H1 (cell line): ENCODE data around the gene CBL. TPM values are rescaled to one million over a fixed set of nuclear protein-coding genes. Genes with fewer than 3 reads are reported as not detected.

ENCODE experiments used
- CTCF ChIA-PET: fragments of 300-600 bp; sonication (Branson Sonifier 250); formaldehyde crosslinking; loops from one replicate; lab custom pipeline; 2021; ENCODE audit not compliant: partially characterized antibody; lab: Charles Lee
- POLR2A ChIA-PET: fragments of 300-600 bp; sonication (Branson Sonifier 250); formaldehyde crosslinking; loops from one replicate; lab custom pipeline; 2021; ENCODE audit warnings: inconsistent platforms; ENCODE audit not compliant: partially characterized antibody; lab: Charles Lee
- DNase-seq, 2 experiments: peaks; one replicate each; pipeline versions ENCODE4 v3.0.0 to v3.0.0-alpha.2; 2010 to 2022; ENCODE audit warnings: low spot score in 2 of 2, low read depth in 1 of 2, mixed read lengths in 1 of 2
- FAIRE-seq: peaks from 2 replicates; lab custom pipeline; 2011; peaks lifted over from hg19 to GRCh38; lab: Jason Lieb, UNC
- H2AFZ ChIP-seq: 2 replicates; pipeline ENCODE4 v1.8.1; 2012; ENCODE audit warnings: low read length, inconsistent platforms
- H2AK5ac ChIP-seq: 2 replicates; pipeline ENCODE4 v1.6.1; 2013; ENCODE audit warnings: low read depth, low read length
- H2BK120ac ChIP-seq: replicated peaks from 2 replicates; pipeline ENCODE3; 2013; ENCODE audit warnings: low read depth, low read length, inconsistent platforms
- H2BK12ac ChIP-seq: 2 replicates; pipeline ENCODE4 v1.6.1; 2013; ENCODE audit warnings: low read depth, low read length
- H2BK15ac ChIP-seq: 2 replicates; pipeline ENCODE4 v1.6.1; 2013; ENCODE audit warnings: low read length
- H2BK20ac ChIP-seq: 2 replicates; pipeline ENCODE4 v1.6.1; 2013; ENCODE audit warnings: low read length
- H2BK5ac ChIP-seq: 2 replicates; pipeline ENCODE4 v1.6.1; 2013; ENCODE audit warnings: low read depth, low read length
- H3K14ac ChIP-seq: 2 replicates; pipeline ENCODE4 v1.6.1; 2013; ENCODE audit warnings: inconsistent platforms; ENCODE audit not compliant: insufficient read length
- H3K18ac ChIP-seq: 2 replicates; pipeline ENCODE4 v1.6.1; 2013; ENCODE audit warnings: low read length; ENCODE audit errors: extremely low read depth
- H3K23ac ChIP-seq: 2 replicates; pipeline ENCODE4 v1.6.1; 2013; ENCODE audit warnings: inconsistent platforms; ENCODE audit not compliant: insufficient read length
- H3K23me2 ChIP-seq: 2 replicates; pipeline ENCODE4 v1.6.1; 2013; ENCODE audit warnings: low read depth, low read length
- H3K27ac ChIP-seq: 2 replicates; pipeline ENCODE4 v1.6.1; 2011; ENCODE audit warnings: low read depth, low read length, inconsistent platforms
- H3K27me3 ChIP-seq, 4 experiments: replicated peaks in 1 of 4; 1 replicate in 1 of 4; 2 replicates in 3 of 4; pipeline versions ENCODE4 v1.6.1 to v1.8.1; 2011 to 2013; ENCODE audit warnings: low read length in 3 of 4, mild to moderate bottlenecking in 3 of 4, inconsistent platforms in 2 of 4, mixed read lengths in 2 of 4, moderate library complexity in 1 of 4; ENCODE audit not compliant: control insufficient read depth in 3 of 4, insufficient read depth in 3 of 4; ENCODE audit errors: extremely low read depth in 1 of 4
- H3K36me3 ChIP-seq, 4 experiments: 2 replicates each; pipeline versions ENCODE4 v1.6.1 to v1.8.1; 2011 to 2013; ENCODE audit warnings: mild to moderate bottlenecking in 4 of 4, low read length in 3 of 4, moderate library complexity in 2 of 4, control low read depth in 1 of 4, inconsistent platforms in 1 of 4; ENCODE audit not compliant: insufficient read depth in 4 of 4, control insufficient read depth in 2 of 4
- H3K4ac ChIP-seq: replicated peaks from 2 replicates; pipeline ENCODE3; 2013; ENCODE audit warnings: low read length, low read depth, mixed read lengths, inconsistent platforms; ENCODE audit not compliant: insufficient read length
- H3K4me1 ChIP-seq, 4 experiments: replicated peaks in 1 of 4; 1 replicate in 1 of 4; 2 replicates in 3 of 4; pipeline versions ENCODE4 v1.6.1 to v1.8.1; 2011 to 2013; ENCODE audit warnings: low read length in 3 of 4, inconsistent platforms in 2 of 4, mixed read lengths in 1 of 4; ENCODE audit not compliant: insufficient read depth in 4 of 4, control insufficient read depth in 3 of 4
- H3K4me2 ChIP-seq, 2 experiments: 2 replicates each; pipeline versions ENCODE4 v1.6.1 to v1.8.1; 2011 to 2013; ENCODE audit warnings: low read depth in 2 of 2, low read length in 2 of 2, control low read depth in 1 of 2, inconsistent platforms in 1 of 2, mild to moderate bottlenecking in 1 of 2; ENCODE audit not compliant: insufficient read depth in 1 of 2
- H3K4me3 ChIP-seq, 4 experiments: fragments of 200-600, 300-600 bp in 1 of 4; sonication (generic), shearing (Covaris generic), sonication (Bioruptor Twin) in 1 of 4; 2 replicates each; pipeline versions ENCODE4 v1.5.1 to v1.8.1; 2011 to 2016; ENCODE audit warnings: low read length in 4 of 4, low read depth in 3 of 4, control low read depth in 2 of 4, inconsistent platforms in 2 of 4, mild to moderate bottlenecking in 2 of 4, mixed read lengths in 1 of 4, moderate library complexity in 1 of 4; ENCODE audit not compliant: insufficient read depth in 2 of 4; ENCODE audit errors: extremely low read depth in 1 of 4
- H3K56ac ChIP-seq: replicated peaks from 2 replicates; pipeline ENCODE3; 2013; ENCODE audit warnings: low read depth, mild to moderate bottlenecking, mixed read lengths, low read length, inconsistent platforms; ENCODE audit not compliant: insufficient read length
- H3K79me1 ChIP-seq: 2 replicates; pipeline ENCODE4 v1.6.1; 2013; ENCODE audit warnings: low read depth, low read length, control low read depth
- H3K79me2 ChIP-seq, 2 experiments: 2 replicates each; pipeline versions ENCODE4 v1.6.1 to v1.8.1; 2012 to 2013; ENCODE audit warnings: low read length in 2 of 2, mild to moderate bottlenecking in 2 of 2, inconsistent platforms in 1 of 2; ENCODE audit not compliant: insufficient read depth in 2 of 2, control insufficient read depth in 1 of 2
- H3K9ac ChIP-seq, 4 experiments: replicated peaks in 1 of 4; 1 replicate in 1 of 4; 2 replicates in 3 of 4; pipeline versions ENCODE4 v1.6.1 to v1.8.1; 2011 to 2013; ENCODE audit warnings: low read depth in 3 of 4, low read length in 3 of 4, control low read depth in 2 of 4, mild to moderate bottlenecking in 2 of 4, moderate library complexity in 2 of 4, inconsistent platforms in 1 of 4; ENCODE audit errors: extremely low read depth in 1 of 4
- H3K9me3 ChIP-seq, 2 experiments: 2 replicates each; pipeline versions ENCODE4 v1.6.1 to v1.8.1; 2012 to 2013; ENCODE audit warnings: mild to moderate bottlenecking in 2 of 2, moderate library complexity in 2 of 2, control low read depth in 1 of 2, inconsistent platforms in 1 of 2, low read depth in 1 of 2, low read length in 1 of 2, mixed read lengths in 1 of 2; ENCODE audit not compliant: insufficient read depth in 2 of 2
- H4K20me1 ChIP-seq, 2 experiments: replicated peaks in 1 of 2; 2 replicates each; pipeline versions ENCODE3 to v1.8.1; 2011 to 2013; ENCODE audit warnings: inconsistent platforms in 2 of 2, low read length in 2 of 2, mild to moderate bottlenecking in 1 of 2; ENCODE audit not compliant: insufficient read depth in 2 of 2, control insufficient read depth in 1 of 2
- H4K5ac ChIP-seq: 2 replicates; pipeline ENCODE4 v1.6.1; 2013; ENCODE audit warnings: low read length, low read depth, mixed read lengths, inconsistent platforms; ENCODE audit not compliant: insufficient read length
- H4K8ac ChIP-seq: 2 replicates; pipeline ENCODE4 v1.8.0; 2013; ENCODE audit warnings: mild to moderate bottlenecking, moderate library complexity, low read length, inconsistent platforms; ENCODE audit not compliant: insufficient read depth; ENCODE audit errors: extremely low read depth
- H4K91ac ChIP-seq: replicated peaks from 2 replicates; pipeline ENCODE3; 2013; ENCODE audit warnings: low read length, mixed read lengths, inconsistent platforms; ENCODE audit not compliant: insufficient read length
- CHD2 ChIP-seq: IDR thresholded peaks from 2 replicates; pipeline ENCODE4 v1.6.1; 2012; ENCODE audit warnings: low read length, improper control_type of control experiment
- EZH2 ChIP-seq: fragments of 200-600 bp; sonication (generic); IDR thresholded peaks from 2 replicates; pipeline ENCODE4 v1.7.1; 2012; ENCODE audit warnings: low read depth, mild to moderate bottlenecking, moderate library complexity, low read length, inconsistent platforms; ENCODE audit not compliant: severe bottlenecking
- YY1 ChIP-seq: IDR thresholded peaks from 2 replicates; pipeline ENCODE4 v1.6.1; 2011; ENCODE audit warnings: low read depth, mild to moderate bottlenecking, low read length
- WGBS, 2 experiments: shearing (Covaris generic) in 1 of 2; methylation state at CpG; one replicate each; pipeline versions ENCODE4 v1.1.6 to v1.1.7; 2013 to 2015; ENCODE audit warnings: low lambda C conversion rate in 2 of 2, mixed read lengths in 2 of 2, inconsistent platforms in 1 of 2, low coverage in 1 of 2, missing lambda C conversion rate in 1 of 2; ENCODE audit not compliant: insufficient replicate concordance in 2 of 2, insufficient coverage in 1 of 2, insufficient read length in 1 of 2; ENCODE audit errors: extremely low coverage in 1 of 2, missing lambda C conversion rate in 1 of 2; 5-methylcytosine and 5-hydroxymethylcytosine counted together
- polyA plus RNA-seq, 7 experiments: library from polyadenylated mRNA; depleted of rRNA in 3 of 7; stranded (reverse) in 5 of 7; unstranded in 2 of 7; fragments of >200 nt in 5 of 7; fragments of 200-250 nt in 2 of 7; gene quantifications; 1 replicate in 5 of 7; 2 replicates in 1 of 7; 4 replicates in 1 of 7; pipeline versions ENCODE4 v1.2.1 to v1.2.3, GENCODE V29; 2011 to 2013; ENCODE audit warnings: missing spikeins in 2 of 7, mixed read lengths in 2 of 7
- total RNA-seq: library from RNA; stranded (reverse); fragmentation: NEBNext Ultra II Directional; extraction: Animal tissue kit (Norgen Biotek cat#: 25700); gene quantifications from 2 replicates; pipeline ENCODE4 v1.2.1, GENCODE V29; 2021

CBL gene
- total and polyA plus RNA-seq, 2 of the 8 experiments (the other 6 are each of a cell fraction or from before 2014, with no cell fraction given) = 23.1 to 57.8 TPM

DNA sequence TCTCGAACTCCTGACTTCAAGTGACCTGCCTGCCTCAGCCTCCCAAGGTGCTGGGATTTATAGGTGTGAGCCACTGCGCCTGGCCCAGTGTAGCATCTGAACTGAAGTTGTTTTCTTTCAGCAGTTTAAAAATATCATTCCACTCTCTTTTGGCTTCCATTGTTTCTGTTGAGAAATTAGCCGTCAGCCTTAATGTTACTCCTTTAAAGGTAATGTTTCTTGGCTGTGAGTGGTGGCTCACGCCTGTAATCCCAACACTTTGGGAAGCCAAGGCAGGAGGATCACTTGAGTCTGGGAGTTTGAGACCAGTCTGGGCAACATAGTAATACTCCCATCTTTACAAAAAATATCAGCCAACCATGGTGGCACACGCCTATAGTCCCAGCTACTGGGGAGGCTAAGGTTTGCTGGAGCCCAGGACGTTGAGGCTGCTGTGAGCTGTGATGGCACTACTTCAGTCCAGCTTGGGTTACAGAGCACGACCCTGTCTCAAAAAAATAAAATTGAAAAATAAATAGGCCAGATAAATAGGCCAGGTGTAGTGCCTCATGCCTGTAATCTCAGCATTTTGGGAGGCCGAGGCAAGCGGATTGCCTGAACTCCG lies 84.9 kb downstream of the CBL start:
- peak overlapping the region; percentile 4; the same call in 1 of the 2 replicates for H4K8ac ChIP-seq
- H4K91ac ChIP-seq = no peak overlapping the region
- no peak overlapping the region for H2AFZ ChIP-seq
- POLR2A ChIA-PET = interaction anchor here (0.7 to 1.8 kb wide), 2 partner anchors 16 to 87 kb away, joined by 3 to 4 read pairs; no protein-coding TSS in a partner anchor
- H2BK120ac ChIP-seq = no peak overlapping the region
- CTCF ChIA-PET = interaction anchor here (0.7 to 2.5 kb wide), 2 partner anchors 17 to 31 kb away, joined by 3 to 9 read pairs; no protein-coding TSS in a partner anchor
- H3K18ac ChIP-seq = no peak overlapping the region
- no peaks in the 10 kb centered on the region for H3K79me2 ChIP-seq
- H3K27ac ChIP-seq = no peak overlapping the region
- no peak overlapping the region for H3K4me2 ChIP-seq
- H3K9me3 ChIP-seq = no peaks in the 10 kb centered on the region
- no peak overlapping the region for H2AK5ac ChIP-seq
- H3K4me1 ChIP-seq = no peaks in the 10 kb centered on the region
- H2BK12ac ChIP-seq = no peak overlapping the region
- no peak overlapping the region for H3K4me3 ChIP-seq
- no peak overlapping the region for H3K4ac ChIP-seq
- TF ChIP-seq EZH2 (no peak), YY1 (no peak), CHD2 (no peak)
- H4K20me1 ChIP-seq = no peaks in the 10 kb centered on the region
- no peaks in the 10 kb centered on the region for H3K27me3 ChIP-seq
- no peaks in the 10 kb centered on the region; the same call in 1 of the 2 replicates for H3K79me1 ChIP-seq
- peaks cover 4 to 43% (median 23%) of the 10 kb centered on the region in 4 experiments for H3K36me3 ChIP-seq
- no peak overlapping the region for H3K14ac ChIP-seq
- no peak overlapping the region for H2BK5ac ChIP-seq
- no peak overlapping the region for H3K56ac ChIP-seq
- H4K5ac ChIP-seq = no peak overlapping the region
- no peak overlapping the region for H3K9ac ChIP-seq
- H3K23me2 ChIP-seq = peaks cover 2% of the 10 kb centered on the region; the same call in 1 of the 2 replicates
- DNase-seq (no peak), FAIRE-seq (no peak)
- WGBS, 2 experiments = 96% methylated on average over 10 of the region's 10 CpGs; no CpG with 5 or more reads in 1 of the 2 experiments
- no peak overlapping the region for H2BK15ac ChIP-seq
- H3K23ac ChIP-seq = no peak overlapping the region
- no peak overlapping the region for H2BK20ac ChIP-seq
